WTC11 (cell line): ENCODE data around the gene REL. TPM values are rescaled to one million over a fixed set of nuclear protein-coding genes. Genes with fewer than 3 reads are reported as not detected.

Source experiments
- ATAC-seq: fragments of 200-7000 bp; cut with Tn5 transposase; 2 replicates; pipeline ENCODE4 v1.10.0; 2021; ENCODE audit warnings: mild to moderate bottlenecking, moderate library complexity
- CTCF ChIA-PET: fragments of 300-600 bp; sonication (Branson Sonifier 250); formaldehyde crosslinking; loops from one replicate; lab custom pipeline; 2021; ENCODE audit warnings: antibody characterized with exemption; lab: Charles Lee
- POLR2A ChIA-PET: fragments of 350-600 bp; sonication (Branson Sonifier 250); formaldehyde crosslinking; loops from one replicate; lab custom pipeline; 2021; ENCODE audit warnings: antibody characterized with exemption; lab: Charles Lee
- DNase-seq: peaks from one replicate; pipeline ENCODE4 v3.0.0; 2021; ENCODE audit warnings: low spot score
- H3K27ac Mint-ChIP-seq: 2 replicates; pipeline ENCODE4 v1.8.0; 2021; ENCODE audit warnings: mixed read lengths
- H3K27me3 Mint-ChIP-seq: 2 replicates; pipeline ENCODE4 v1.8.0; 2021; ENCODE audit warnings: low read depth, mild to moderate bottlenecking, moderate library complexity, mixed read lengths
- H3K36me3 Mint-ChIP-seq: 2 replicates; pipeline ENCODE4 v1.8.0; 2021; ENCODE audit warnings: mixed read lengths
- H3K4me1 Mint-ChIP-seq: 2 replicates; pipeline ENCODE4 v1.8.0; 2022; ENCODE audit warnings: mixed read lengths
- H3K4me3 Mint-ChIP-seq: 2 replicates; pipeline ENCODE4 v1.8.0; 2021; ENCODE audit warnings: mild to moderate bottlenecking, moderate library complexity, mixed read lengths
- H3K9me3 Mint-ChIP-seq: 2 replicates; pipeline ENCODE4 v1.8.0; 2021; ENCODE audit warnings: mixed read lengths
- FOXJ3 ChIP-seq: sonication (generic); formaldehyde crosslinking; IDR thresholded peaks from 2 replicates; pipeline ENCODE4 v1.9.0; 2021; ENCODE audit warnings: missing genetic modification reagents, mild to moderate bottlenecking, borderline replicate concordance
- FOXP1 ChIP-seq: sonication (generic); formaldehyde crosslinking; IDR thresholded peaks from 2 replicates; pipeline ENCODE4 v1.8.0; 2022; ENCODE audit warnings: missing genetic modification reagents, mild to moderate bottlenecking, moderate library complexity, borderline replicate concordance
- GTF2I ChIP-seq: fragments of 250-450 bp; sonication (Bioruptor Pico); conservative IDR thresholded peaks from 2 replicates; pipeline ENCODE4 v1.4.0; 2021; ENCODE audit warnings: mild to moderate bottlenecking
- KAT7 ChIP-seq: sonication (generic); formaldehyde crosslinking; IDR thresholded peaks from 2 replicates; pipeline ENCODE4 v1.8.1; 2023; ENCODE audit warnings: missing genetic modification reagents, mild to moderate bottlenecking, borderline replicate concordance
- MYBL2 ChIP-seq: sonication (generic); formaldehyde crosslinking; IDR thresholded peaks from 2 replicates; pipeline ENCODE4 v1.8.1; 2023; ENCODE audit warnings: mild to moderate bottlenecking, moderate library complexity, missing genetic modification reagents
- NFATC4 ChIP-seq: fragments of 250-450 bp; sonication (Bioruptor Pico); IDR thresholded peaks from 2 replicates; pipeline ENCODE4 v1.9.0; 2021; ENCODE audit warnings: mild to moderate bottlenecking
- NFYB ChIP-seq: sonication (generic); formaldehyde crosslinking; conservative IDR thresholded peaks from 2 replicates; pipeline ENCODE4 v1.8.0; 2022; ENCODE audit warnings: low read depth, missing genetic modification reagents
- RELA ChIP-seq: sonication (generic); formaldehyde crosslinking; IDR thresholded peaks from 2 replicates; pipeline ENCODE4 v1.8.1; 2022; ENCODE audit warnings: missing genetic modification reagents, mild to moderate bottlenecking, borderline replicate concordance
- ZBTB21 ChIP-seq: sonication (generic); formaldehyde crosslinking; IDR thresholded peaks from 2 replicates; pipeline ENCODE4 v1.8.1; 2023; ENCODE audit warnings: mild to moderate bottlenecking, missing genetic modification reagents, borderline replicate concordance
- ZNF138 ChIP-seq: sonication (generic); formaldehyde crosslinking; conservative IDR thresholded peaks from 2 replicates; pipeline ENCODE4 v1.8.1; 2022; ENCODE audit warnings: mild to moderate bottlenecking, moderate library complexity, missing genetic modification reagents
- total RNA-seq: library from RNA; stranded (reverse); gene quantifications from 3 replicates; pipeline ENCODE4 v1.2.3, GENCODE V29; 2021
- TF ChIP-seq, protein P1 (sequence below): fragments of 200-600 bp; IDR thresholded peaks from 2 replicates; pipeline ENCODE4 v1.8.0; 2022; ENCODE audit warnings: antibody characterized with exemption
- TF ChIP-seq, protein P2 (sequence below): sonication (generic); formaldehyde crosslinking; IDR thresholded peaks from 2 replicates; pipeline ENCODE4 v1.8.1; 2022; ENCODE audit warnings: missing genetic modification reagents, borderline replicate concordance
- TF ChIP-seq, protein P3 (sequence below): sonication (generic); formaldehyde crosslinking; IDR thresholded peaks from 2 replicates; pipeline ENCODE4 v1.8.0; 2022; ENCODE audit warnings: mild to moderate bottlenecking, missing genetic modification reagents
- TF ChIP-seq, protein P4 (sequence below): sonication (generic); formaldehyde crosslinking; IDR thresholded peaks from 2 replicates; pipeline ENCODE4 v1.8.0; 2023; ENCODE audit warnings: mild to moderate bottlenecking, missing genetic modification reagents
- TF ChIP-seq, protein P5 (sequence below): sonication (generic); formaldehyde crosslinking; IDR thresholded peaks from 2 replicates; pipeline ENCODE4 v1.8.0; 2023; ENCODE audit warnings: missing genetic modification reagents, mild to moderate bottlenecking, borderline replicate concordance
- TF ChIP-seq, protein P6 (sequence below): fragments of 250-450 bp; sonication (Bioruptor Pico); IDR thresholded peaks from 2 replicates; pipeline ENCODE4 v1.8.0; 2021; ENCODE audit warnings: mild to moderate bottlenecking

The REL gene
- total RNA-seq, 1 experiment from 2014 or later: 8.4 TPM

DNA sequence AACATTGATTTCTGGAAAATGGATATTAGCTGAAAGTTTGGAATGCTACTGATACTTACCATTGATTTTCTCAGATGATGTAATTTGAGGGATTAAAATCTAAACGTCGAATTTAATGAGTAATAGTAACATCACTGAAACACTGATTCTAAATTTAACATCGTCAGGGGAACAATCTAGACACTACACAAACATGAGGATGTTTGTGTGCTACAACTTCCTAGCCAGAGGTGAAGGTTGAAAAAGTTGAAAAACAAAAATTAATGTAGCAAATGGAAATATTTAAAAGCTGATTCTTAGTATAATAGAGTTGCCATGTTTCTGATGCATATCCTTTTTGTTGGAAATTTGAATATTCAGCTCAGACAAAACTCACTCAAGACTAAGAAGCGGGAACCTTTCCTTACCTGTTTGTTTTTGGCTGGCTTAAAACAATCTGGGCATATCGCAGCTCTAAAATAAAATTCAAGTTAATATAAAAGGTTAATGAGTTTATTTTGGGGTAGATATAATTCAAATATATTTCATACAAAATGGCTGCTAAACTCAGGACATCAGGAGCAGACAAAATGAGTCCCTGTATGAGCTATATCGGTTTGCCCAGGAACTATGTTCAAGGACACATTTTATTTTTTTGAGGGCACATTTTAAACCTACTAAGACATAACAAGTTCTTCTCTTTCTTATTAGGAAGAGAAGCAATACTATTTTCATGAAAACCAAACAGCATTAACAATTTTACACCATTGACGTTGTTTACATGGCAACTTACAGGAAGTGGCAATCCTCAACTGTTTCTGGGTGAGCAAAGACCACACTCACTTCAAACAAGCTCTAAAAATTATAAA is 83.5 kb downstream of the REL start:
- DNase-seq: no peak
- no peak overlapping the region for H3K4me3 Mint-ChIP-seq
- no peak for ATAC-seq
- CTCF ChIA-PET: interaction anchor here (1.0 to 1.1 kb wide), 3 partner anchors 34 to 84 kb away, joined by 3 to 4 read pairs (median 4); partner anchors contain the start of gene REL
- TF ChIP-seq, protein P1, sequence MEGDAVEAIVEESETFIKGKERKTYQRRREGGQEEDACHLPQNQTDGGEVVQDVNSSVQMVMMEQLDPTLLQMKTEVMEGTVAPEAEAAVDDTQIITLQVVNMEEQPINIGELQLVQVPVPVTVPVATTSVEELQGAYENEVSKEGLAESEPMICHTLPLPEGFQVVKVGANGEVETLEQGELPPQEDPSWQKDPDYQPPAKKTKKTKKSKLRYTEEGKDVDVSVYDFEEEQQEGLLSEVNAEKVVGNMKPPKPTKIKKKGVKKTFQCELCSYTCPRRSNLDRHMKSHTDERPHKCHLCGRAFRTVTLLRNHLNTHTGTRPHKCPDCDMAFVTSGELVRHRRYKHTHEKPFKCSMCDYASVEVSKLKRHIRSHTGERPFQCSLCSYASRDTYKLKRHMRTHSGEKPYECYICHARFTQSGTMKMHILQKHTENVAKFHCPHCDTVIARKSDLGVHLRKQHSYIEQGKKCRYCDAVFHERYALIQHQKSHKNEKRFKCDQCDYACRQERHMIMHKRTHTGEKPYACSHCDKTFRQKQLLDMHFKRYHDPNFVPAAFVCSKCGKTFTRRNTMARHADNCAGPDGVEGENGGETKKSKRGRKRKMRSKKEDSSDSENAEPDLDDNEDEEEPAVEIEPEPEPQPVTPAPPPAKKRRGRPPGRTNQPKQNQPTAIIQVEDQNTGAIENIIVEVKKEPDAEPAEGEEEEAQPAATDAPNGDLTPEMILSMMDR: no peak
- TF ChIP-seq, protein P2, sequence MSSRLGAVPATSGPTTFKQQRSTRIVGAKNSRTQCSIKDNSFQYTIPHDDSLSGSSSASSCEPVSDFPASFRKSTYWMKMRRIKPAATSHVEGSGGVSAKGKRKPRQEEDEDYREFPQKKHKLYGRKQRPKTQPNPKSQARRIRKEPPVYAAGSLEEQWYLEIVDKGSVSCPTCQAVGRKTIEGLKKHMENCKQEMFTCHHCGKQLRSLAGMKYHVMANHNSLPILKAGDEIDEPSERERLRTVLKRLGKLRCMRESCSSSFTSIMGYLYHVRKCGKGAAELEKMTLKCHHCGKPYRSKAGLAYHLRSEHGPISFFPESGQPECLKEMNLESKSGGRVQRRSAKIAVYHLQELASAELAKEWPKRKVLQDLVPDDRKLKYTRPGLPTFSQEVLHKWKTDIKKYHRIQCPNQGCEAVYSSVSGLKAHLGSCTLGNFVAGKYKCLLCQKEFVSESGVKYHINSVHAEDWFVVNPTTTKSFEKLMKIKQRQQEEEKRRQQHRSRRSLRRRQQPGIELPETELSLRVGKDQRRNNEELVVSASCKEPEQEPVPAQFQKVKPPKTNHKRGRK (CRISPR knock-in tag): no peak
- TF ChIP-seq ZBTB21 (CRISPR knock-in tag) (no peak), FOXJ3 (CRISPR knock-in tag) (no peak), NFYB (CRISPR knock-in tag) (no peak), NFATC4 (CRISPR knock-in tag) (no peak)
- TF ChIP-seq, protein P3, sequence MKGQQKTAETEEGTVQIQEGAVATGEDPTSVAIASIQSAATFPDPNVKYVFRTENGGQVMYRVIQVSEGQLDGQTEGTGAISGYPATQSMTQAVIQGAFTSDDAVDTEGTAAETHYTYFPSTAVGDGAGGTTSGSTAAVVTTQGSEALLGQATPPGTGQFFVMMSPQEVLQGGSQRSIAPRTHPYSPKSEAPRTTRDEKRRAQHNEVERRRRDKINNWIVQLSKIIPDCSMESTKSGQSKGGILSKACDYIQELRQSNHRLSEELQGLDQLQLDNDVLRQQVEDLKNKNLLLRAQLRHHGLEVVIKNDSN (CRISPR knock-in tag): no peak
- TF ChIP-seq, protein P4, sequence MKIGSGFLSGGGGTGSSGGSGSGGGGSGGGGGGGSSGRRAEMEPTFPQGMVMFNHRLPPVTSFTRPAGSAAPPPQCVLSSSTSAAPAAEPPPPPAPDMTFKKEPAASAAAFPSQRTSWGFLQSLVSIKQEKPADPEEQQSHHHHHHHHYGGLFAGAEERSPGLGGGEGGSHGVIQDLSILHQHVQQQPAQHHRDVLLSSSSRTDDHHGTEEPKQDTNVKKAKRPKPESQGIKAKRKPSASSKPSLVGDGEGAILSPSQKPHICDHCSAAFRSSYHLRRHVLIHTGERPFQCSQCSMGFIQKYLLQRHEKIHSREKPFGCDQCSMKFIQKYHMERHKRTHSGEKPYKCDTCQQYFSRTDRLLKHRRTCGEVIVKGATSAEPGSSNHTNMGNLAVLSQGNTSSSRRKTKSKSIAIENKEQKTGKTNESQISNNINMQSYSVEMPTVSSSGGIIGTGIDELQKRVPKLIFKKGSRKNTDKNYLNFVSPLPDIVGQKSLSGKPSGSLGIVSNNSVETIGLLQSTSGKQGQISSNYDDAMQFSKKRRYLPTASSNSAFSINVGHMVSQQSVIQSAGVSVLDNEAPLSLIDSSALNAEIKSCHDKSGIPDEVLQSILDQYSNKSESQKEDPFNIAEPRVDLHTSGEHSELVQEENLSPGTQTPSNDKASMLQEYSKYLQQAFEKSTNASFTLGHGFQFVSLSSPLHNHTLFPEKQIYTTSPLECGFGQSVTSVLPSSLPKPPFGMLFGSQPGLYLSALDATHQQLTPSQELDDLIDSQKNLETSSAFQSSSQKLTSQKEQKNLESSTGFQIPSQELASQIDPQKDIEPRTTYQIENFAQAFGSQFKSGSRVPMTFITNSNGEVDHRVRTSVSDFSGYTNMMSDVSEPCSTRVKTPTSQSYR (CRISPR knock-in tag): no peak
- TF ChIP-seq, all 79 proteins: peak for 0
- Mint-ChIP-seq H3K27ac (no peak overlapping the region; the same call in 1 of the 2 replicates), H3K9me3 (no peaks in the 10 kb centered on the region), H3K27me3 (no peaks in the 10 kb centered on the region), H3K4me1 (peaks cover 15% of the 10 kb centered on the region), H3K36me3 (no peaks in the 10 kb centered on the region)
- POLR2A ChIA-PET: interaction anchor here (1.2 kb wide), 1 partner anchor 9 kb away, joined by 4 read pairs; no protein-coding TSS in a partner anchor

DNA sequence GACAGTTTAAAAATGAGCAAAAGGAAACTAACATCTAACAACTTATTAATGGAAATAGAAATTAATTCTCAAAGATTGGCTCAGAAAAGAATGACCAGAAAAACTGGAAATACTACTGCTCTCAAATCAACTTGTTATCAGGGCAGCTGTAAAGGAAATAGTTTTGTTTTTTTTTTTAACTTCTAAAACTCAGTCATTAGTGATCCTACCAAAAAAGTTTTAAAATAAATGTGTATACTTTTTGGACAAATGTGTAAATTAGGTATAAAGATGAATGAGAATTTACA is 84.1 kb downstream of the REL start:
- Mint-ChIP-seq H3K4me3 (no peak overlapping the region), H3K27me3 (no peaks in the 10 kb centered on the region), H3K4me1 (peaks cover 15% of the 10 kb centered on the region), H3K36me3 (no peaks in the 10 kb centered on the region), H3K27ac (no peak overlapping the region), H3K9me3 (no peaks in the 10 kb centered on the region)
- ChIA-PET CTCF (interaction anchor here (1.1 kb wide), 2 partner anchors 35 to 84 kb away, joined by 3 to 4 read pairs; partner anchors contain the start of gene REL), POLR2A (interaction anchor here (1.2 kb wide), 1 partner anchor 9 kb away, joined by 4 read pairs; no protein-coding TSS in a partner anchor)
- DNase-seq (no peak), ATAC-seq (no peak)
- TF ChIP-seq FOXP1 (no peak), ZNF138 (CRISPR knock-in tag) (no peak), RELA (CRISPR knock-in tag) (no peak), KAT7 (CRISPR knock-in tag) (no peak), MYBL2 (no peak), GTF2I (CRISPR knock-in tag) (no peak)
- TF ChIP-seq, protein P5, sequence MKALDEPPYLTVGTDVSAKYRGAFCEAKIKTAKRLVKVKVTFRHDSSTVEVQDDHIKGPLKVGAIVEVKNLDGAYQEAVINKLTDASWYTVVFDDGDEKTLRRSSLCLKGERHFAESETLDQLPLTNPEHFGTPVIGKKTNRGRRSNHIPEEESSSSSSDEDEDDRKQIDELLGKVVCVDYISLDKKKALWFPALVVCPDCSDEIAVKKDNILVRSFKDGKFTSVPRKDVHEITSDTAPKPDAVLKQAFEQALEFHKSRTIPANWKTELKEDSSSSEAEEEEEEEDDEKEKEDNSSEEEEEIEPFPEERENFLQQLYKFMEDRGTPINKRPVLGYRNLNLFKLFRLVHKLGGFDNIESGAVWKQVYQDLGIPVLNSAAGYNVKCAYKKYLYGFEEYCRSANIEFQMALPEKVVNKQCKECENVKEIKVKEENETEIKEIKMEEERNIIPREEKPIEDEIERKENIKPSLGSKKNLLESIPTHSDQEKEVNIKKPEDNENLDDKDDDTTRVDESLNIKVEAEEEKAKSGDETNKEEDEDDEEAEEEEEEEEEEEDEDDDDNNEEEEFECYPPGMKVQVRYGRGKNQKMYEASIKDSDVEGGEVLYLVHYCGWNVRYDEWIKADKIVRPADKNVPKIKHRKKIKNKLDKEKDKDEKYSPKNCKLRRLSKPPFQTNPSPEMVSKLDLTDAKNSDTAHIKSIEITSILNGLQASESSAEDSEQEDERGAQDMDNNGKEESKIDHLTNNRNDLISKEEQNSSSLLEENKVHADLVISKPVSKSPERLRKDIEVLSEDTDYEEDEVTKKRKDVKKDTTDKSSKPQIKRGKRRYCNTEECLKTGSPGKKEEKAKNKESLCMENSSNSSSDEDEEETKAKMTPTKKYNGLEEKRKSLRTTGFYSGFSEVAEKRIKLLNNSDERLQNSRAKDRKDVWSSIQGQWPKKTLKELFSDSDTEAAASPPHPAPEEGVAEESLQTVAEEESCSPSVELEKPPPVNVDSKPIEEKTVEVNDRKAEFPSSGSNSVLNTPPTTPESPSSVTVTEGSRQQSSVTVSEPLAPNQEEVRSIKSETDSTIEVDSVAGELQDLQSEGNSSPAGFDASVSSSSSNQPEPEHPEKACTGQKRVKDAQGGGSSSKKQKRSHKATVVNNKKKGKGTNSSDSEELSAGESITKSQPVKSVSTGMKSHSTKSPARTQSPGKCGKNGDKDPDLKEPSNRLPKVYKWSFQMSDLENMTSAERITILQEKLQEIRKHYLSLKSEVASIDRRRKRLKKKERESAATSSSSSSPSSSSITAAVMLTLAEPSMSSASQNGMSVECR: no peak
- TF ChIP-seq, protein P6, sequence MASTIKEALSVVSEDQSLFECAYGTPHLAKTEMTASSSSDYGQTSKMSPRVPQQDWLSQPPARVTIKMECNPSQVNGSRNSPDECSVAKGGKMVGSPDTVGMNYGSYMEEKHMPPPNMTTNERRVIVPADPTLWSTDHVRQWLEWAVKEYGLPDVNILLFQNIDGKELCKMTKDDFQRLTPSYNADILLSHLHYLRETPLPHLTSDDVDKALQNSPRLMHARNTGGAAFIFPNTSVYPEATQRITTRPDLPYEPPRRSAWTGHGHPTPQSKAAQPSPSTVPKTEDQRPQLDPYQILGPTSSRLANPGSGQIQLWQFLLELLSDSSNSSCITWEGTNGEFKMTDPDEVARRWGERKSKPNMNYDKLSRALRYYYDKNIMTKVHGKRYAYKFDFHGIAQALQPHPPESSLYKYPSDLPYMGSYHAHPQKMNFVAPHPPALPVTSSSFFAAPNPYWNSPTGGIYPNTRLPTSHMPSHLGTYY (CRISPR knock-in tag): no peak
- TF ChIP-seq, protein P3 (CRISPR knock-in tag): no peak
- TF ChIP-seq, protein P1: no peak
